HEK293T (cell line): Measurements from ENCODE around the gene C18orf63.
"Not testable (repeated sequence)": the region's sequence is repeated elsewhere in the genome, so short reads cannot be mapped to it uniquely, and the experiment has no call there.

Experiments used
- CTCF ChIA-PET: fragments of 350-600 bp; formaldehyde crosslinking; extraction: SDS; loops from one replicate; lab custom pipeline; 2021; ENCODE audit warnings: antibody characterized with exemption, inconsistent platforms; lab: Yijun Ruan, JAX
- POLR2A ChIA-PET: fragments of 350-600 bp; formaldehyde crosslinking; extraction: SDS; loops from one replicate; lab custom pipeline; 2020; ENCODE audit warnings: antibody characterized with exemption, inconsistent platforms; lab: Yijun Ruan, JAX
- DNase-seq: peaks from one replicate; pipeline ENCODE4 v3.0.0; 2012; ENCODE audit warnings: mixed read lengths; ENCODE audit errors: extremely low spot score
- ARNT ChIP-seq: fragments of 450-650 bp; IDR thresholded peaks from 2 replicates; pipeline ENCODE4 v1.6.1; 2017; ENCODE audit warnings: mild to moderate bottlenecking
- BHLHE40 ChIP-seq: fragments of 450-650 bp; IDR thresholded peaks from 2 replicates; pipeline ENCODE4 v1.6.1; 2016; ENCODE audit warnings: mild to moderate bottlenecking, moderate library complexity, borderline replicate concordance
- CTBP1 ChIP-seq: fragments of 450-650 bp; IDR thresholded peaks from 2 replicates; pipeline ENCODE4 v1.6.1; 2016; ENCODE audit warnings: borderline replicate concordance
- ELF4 ChIP-seq: fragments of 450-650 bp; IDR thresholded peaks from 2 replicates; pipeline ENCODE4 v1.6.1; 2017; ENCODE audit warnings: antibody characterized with exemption
- FOXA1 ChIP-seq: fragments of 450-650 bp; IDR thresholded peaks from 2 replicates; pipeline ENCODE4 v1.6.1; 2016; ENCODE audit warnings: mild to moderate bottlenecking
- FOXK2 ChIP-seq: fragments of 450-650 bp; IDR thresholded peaks from 2 replicates; pipeline ENCODE4 v1.6.1; 2016; ENCODE audit warnings: mild to moderate bottlenecking
- FOXM1 ChIP-seq: fragments of 450-650 bp; IDR thresholded peaks from 2 replicates; pipeline ENCODE4 v1.6.1; 2017; ENCODE audit warnings: mild to moderate bottlenecking, borderline replicate concordance
- HDGF ChIP-seq: fragments of 450-650 bp; IDR thresholded peaks from 2 replicates; pipeline ENCODE4 v1.6.1; 2017; ENCODE audit warnings: antibody characterized with exemption, borderline replicate concordance
- L3MBTL2 ChIP-seq: fragments of 450-650 bp; conservative IDR thresholded peaks from 2 replicates; pipeline ENCODE4 v1.6.1; 2016; ENCODE audit warnings: mild to moderate bottlenecking
- LEF1 ChIP-seq: fragments of 450-650 bp; IDR thresholded peaks from 2 replicates; pipeline ENCODE4 v1.6.1; 2017; ENCODE audit warnings: mild to moderate bottlenecking, borderline replicate concordance
- NFRKB ChIP-seq: fragments of 450-650 bp; IDR thresholded peaks from 2 replicates; pipeline ENCODE4 v1.6.1; 2016; ENCODE audit warnings: mild to moderate bottlenecking, moderate library complexity
- PKNOX1 ChIP-seq: fragments of 450-650 bp; IDR thresholded peaks from 2 replicates; pipeline ENCODE4 v1.6.1; 2016
- SP1 ChIP-seq: fragments of 450-650 bp; IDR thresholded peaks from 2 replicates; pipeline ENCODE4 v1.6.1; 2017
- SUZ12 ChIP-seq: fragments of 450-650 bp; IDR thresholded peaks from 2 replicates; pipeline ENCODE4 v1.6.1; 2016; ENCODE audit warnings: mild to moderate bottlenecking
- TARDBP ChIP-seq: fragments of 450-650 bp; IDR thresholded peaks from 2 replicates; pipeline ENCODE4 v1.6.1; 2016
- ZNF384 ChIP-seq: fragments of 450-650 bp; IDR thresholded peaks from 2 replicates; pipeline ENCODE4 v1.6.1; 2016

The C18orf63 gene

GRCh38 chr18:74326231-74326630, 10.6 kb downstream of the C18orf63 start:
- no peak for DNase-seq
- POLR2A ChIA-PET, result no interaction called here
- no peak for TF ChIP-seq CTBP1
- TF ChIP-seq ELF4, result no peak
- TF ChIP-seq SUZ12, result no peak
- no peak for TF ChIP-seq TARDBP
- CTCF ChIA-PET, result no interaction called here

- CTCF ChIA-PET, POLR2A ChIA-PET: not testable (repeated sequence)
Measured at GRCh38 chr18:74326791-74327190, 11.2 kb downstream of the C18orf63 start.

GRCh38 chr18:74328206-74328605, 12.6 kb downstream of the C18orf63 start:
- TF ChIP-seq ARNT, result no peak
- TF ChIP-seq BHLHE40, result no peak
- no peak for TF ChIP-seq ZNF384
- no peak for TF ChIP-seq FOXM1
- TF ChIP-seq FOXK2, result no peak
- POLR2A ChIA-PET, result no interaction called here
- DNase-seq, result no peak
- CTCF ChIA-PET, result no interaction called here

More at GRCh38 chr18:74326791-74327190, 11.2 kb downstream of the C18orf63 start:
- DNase-seq, result not testable (repeated sequence)

DNA sequence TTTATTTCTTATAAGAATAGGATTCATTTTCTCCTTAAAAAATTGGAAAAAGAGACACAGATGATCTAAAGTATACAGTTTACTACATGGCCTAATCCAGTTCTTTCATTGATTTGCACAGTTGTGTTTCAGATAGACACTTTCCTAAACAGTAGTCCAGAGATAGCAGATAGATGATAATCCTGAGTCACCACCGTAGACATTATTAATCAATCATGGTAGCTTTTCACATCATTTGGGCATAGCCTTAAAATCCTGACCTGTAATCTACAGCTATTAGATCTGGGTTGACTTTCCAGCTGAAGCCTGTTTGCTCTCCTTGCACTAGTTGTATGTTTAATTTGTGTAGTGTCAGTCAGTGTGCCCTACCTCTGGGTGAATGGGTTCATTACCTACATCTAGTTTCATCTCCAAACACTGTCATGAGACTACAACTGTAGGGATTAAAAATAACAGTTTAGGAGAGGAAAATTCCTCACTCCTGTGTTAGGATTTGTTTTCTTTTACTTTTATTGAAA, 14.1 kb downstream of the C18orf63 start:
- TF ChIP-seq HDGF (no peak), PKNOX1 (no peak), FOXA1 (no peak), ARNT (no peak), SUZ12 (no peak), CTBP1 (no peak), NFRKB (no peak), ZNF384 (no peak), FOXM1 (no peak), ELF4 (no peak), TARDBP (no peak), LEF1 (no peak), BHLHE40 (no peak), SP1 (no peak), FOXK2 (no peak), L3MBTL2 (no peak)
- ChIA-PET CTCF (no interaction called here), POLR2A (no interaction called here)
- DNase-seq, result no peak

DNA sequence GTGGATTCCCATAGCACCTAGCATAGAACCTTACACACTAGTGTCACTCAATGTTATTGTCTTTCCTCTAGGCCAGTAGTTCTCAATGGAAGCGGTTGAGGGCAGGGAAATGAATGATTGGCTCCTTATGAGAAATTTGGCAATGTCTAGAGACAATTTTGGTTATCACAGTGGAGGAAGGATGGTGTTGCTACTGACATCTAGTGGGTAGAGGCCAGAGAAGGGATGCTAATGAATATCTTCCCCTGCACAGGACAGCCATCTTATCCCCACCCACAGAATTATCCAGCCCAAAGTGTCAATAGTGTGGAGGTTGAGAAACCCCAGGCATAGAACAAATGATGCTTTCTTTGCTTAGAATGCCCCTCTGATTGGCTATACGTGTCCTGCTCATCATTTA, 15.8 kb downstream of the C18orf63 start:
- ChIA-PET CTCF (no interaction called here), POLR2A (no interaction called here)
- TF ChIP-seq L3MBTL2 (no peak), BHLHE40 (no peak), HDGF (no peak), NFRKB (no peak), FOXM1 (no peak), ZNF384 (no peak), PKNOX1 (no peak), CTBP1 (no peak), ARNT (no peak), TARDBP (no peak), SUZ12 (no peak), ELF4 (no peak)
- DNase-seq, result peak; percentile 5

GRCh38 chr18:74333091-74333490, 17.5 kb downstream of the C18orf63 start:
- ChIA-PET POLR2A (no interaction called here), CTCF (no interaction called here)
- no peak for DNase-seq
- no peak for TF ChIP-seq HDGF
- TF ChIP-seq TARDBP, result no peak
- no peak for TF ChIP-seq FOXA1
- TF ChIP-seq PKNOX1, result no peak
- no peak for TF ChIP-seq ARNT
- no peak for TF ChIP-seq CTBP1
- TF ChIP-seq SUZ12, result no peak
- TF ChIP-seq FOXM1, result no peak
- TF ChIP-seq LEF1, result no peak
- no peak for TF ChIP-seq ZNF384
- TF ChIP-seq ELF4, result no peak
- TF ChIP-seq NFRKB, result no peak
- TF ChIP-seq L3MBTL2, result no peak
- TF ChIP-seq SP1, result no peak
- no peak for TF ChIP-seq BHLHE40
- TF ChIP-seq FOXK2, result no peak

- TF ChIP-seq FOXM1, result no peak
- TF ChIP-seq BHLHE40, result no peak
- no peak for TF ChIP-seq FOXA1
- no peak for TF ChIP-seq FOXK2
- no peak for TF ChIP-seq ZNF384
- no peak for TF ChIP-seq NFRKB
- ChIA-PET POLR2A (no interaction called here), CTCF (no interaction called here)
- no peak for DNase-seq
Measured at GRCh38 chr18:74334242-74334893, 18.7 kb downstream of the C18orf63 start.
